Smooth muscle cell (in vitro differentiated cells): ENCODE measurements around the gene PDE6H. TPM values are rescaled to one million over a fixed set of nuclear protein-coding genes. Genes with fewer than 3 reads are reported as not detected.

ENCODE experiments used
- DNase-seq: peaks from one replicate; lab custom pipeline; 2025; ENCODE audit not compliant: unreplicated experiment; lab: John Stamatoyannopoulos, UW
- H2AFZ ChIP-seq: fragments of 200-600 bp; sonication (generic); 2 replicates; pipeline ENCODE4 v1.6.0; 2016; ENCODE audit warnings: antibody characterized with exemption, low read depth, mild to moderate bottlenecking
- H3F3A ChIP-seq: fragments of 200-600 bp; sonication (generic); 2 replicates; pipeline ENCODE4 v1.6.0; 2017; ENCODE audit warnings: antibody characterized with exemption, low read depth
- H3K27ac ChIP-seq: fragments of 200-600 bp; sonication (generic); 2 replicates; pipeline ENCODE4 v1.5.1; 2016; ENCODE audit warnings: low read depth, mild to moderate bottlenecking
- H3K27me3 ChIP-seq: fragments of 200-600 bp; sonication (generic); 2 replicates; pipeline ENCODE4 v1.6.1; 2016; ENCODE audit warnings: low read depth, mild to moderate bottlenecking
- H3K36me3 ChIP-seq: fragments of 200-600 bp; sonication (generic); 2 replicates; pipeline ENCODE4 v1.5.1; 2016; ENCODE audit warnings: low read depth
- H3K4me1 ChIP-seq: fragments of 200-600 bp; sonication (generic); 2 replicates; pipeline ENCODE4 v1.5.1; 2016; ENCODE audit warnings: low read depth
- H3K4me2 ChIP-seq: fragments of 200-600 bp; sonication (generic); 2 replicates; pipeline ENCODE4 v1.6.0; 2016; ENCODE audit warnings: mild to moderate bottlenecking
- H3K4me3 ChIP-seq: fragments of 200-600 bp; sonication (generic); 2 replicates; pipeline ENCODE4 v1.5.1; 2016; ENCODE audit warnings: mild to moderate bottlenecking
- H3K79me2 ChIP-seq: fragments of 200-600 bp; sonication (generic); 2 replicates; pipeline ENCODE4 v1.6.0; 2016; ENCODE audit warnings: low read depth, mild to moderate bottlenecking
- H3K9ac ChIP-seq: fragments of 200-600 bp; sonication (generic); 2 replicates; pipeline ENCODE4 v1.6.0; 2016; ENCODE audit warnings: low read depth
- H3K9me3 ChIP-seq: fragments of 200-600 bp; sonication (generic); replicated peaks from 2 replicates; pipeline ENCODE4 v1.5.1; 2016; ENCODE audit warnings: low read depth
- H4K20me1 ChIP-seq: fragments of 200-600 bp; sonication (generic); 2 replicates; pipeline ENCODE4 v1.6.0; 2016; ENCODE audit warnings: low read depth
- whole genome bisulfite sequencing: methylation state at CpG from one replicate; pipeline ENCODE4 v1.1.7; 2016; ENCODE audit warnings: low lambda C conversion rate; 5-methylcytosine and 5-hydroxymethylcytosine counted together
- polyA plus RNA-seq: library from polyadenylated mRNA; unstranded; fragments of >200 nt; fragmentation: Nextera tagmentation; extraction: Ambion mirVana; gene quantifications from 2 replicates; pipeline ENCODE4 v1.2.1, GENCODE V29; 2016
- total RNA-seq: library from RNA; depleted of rRNA; stranded (reverse); fragments of >200 nt; gene quantifications from 2 replicates; pipeline ENCODE4 v1.2.3, GENCODE V29; 2014
- TF ChIP-seq, protein P1 (sequence below): fragments of 200-600 bp; sonication (generic); IDR thresholded peaks from 2 replicates; pipeline ENCODE4 v1.5.1; 2017; ENCODE audit warnings: borderline replicate concordance, mild to moderate bottlenecking, antibody characterized with exemption; ENCODE audit not compliant: insufficient read depth, poor library complexity, severe bottlenecking

Gene PDE6H
- total and polyA plus RNA-seq, 2 experiments from 2014 or later: not detected

GRCh38 chr12:14950421-14950820, 22.4 kb upstream of the PDE6H start:
- peak overlapping the region; percentile 47 for H2AFZ ChIP-seq
- no peaks in the 10 kb centered on the region for H4K20me1 ChIP-seq
- peaks cover 21% of the 10 kb centered on the region for H3F3A ChIP-seq
- no peaks in the 10 kb centered on the region for H3K79me2 ChIP-seq
- H3K4me1 ChIP-seq: peaks cover 27% of the 10 kb centered on the region
- DNase-seq: no peak
- H3K9me3 ChIP-seq: no peaks in the 10 kb centered on the region
- no peaks in the 10 kb centered on the region for H3K36me3 ChIP-seq
- peak overlapping the region; percentile 70 for H3K4me2 ChIP-seq
- H3K4me3 ChIP-seq: no peak overlapping the region
- WGBS: 15% methylated on average over 4 of the region's 4 CpGs
- peak overlapping the region; percentile 82 for H3K9ac ChIP-seq
- H3K27ac ChIP-seq: peak overlapping the region; percentile 98
- H3K27me3 ChIP-seq: no peaks in the 10 kb centered on the region
- TF ChIP-seq, protein P1, sequence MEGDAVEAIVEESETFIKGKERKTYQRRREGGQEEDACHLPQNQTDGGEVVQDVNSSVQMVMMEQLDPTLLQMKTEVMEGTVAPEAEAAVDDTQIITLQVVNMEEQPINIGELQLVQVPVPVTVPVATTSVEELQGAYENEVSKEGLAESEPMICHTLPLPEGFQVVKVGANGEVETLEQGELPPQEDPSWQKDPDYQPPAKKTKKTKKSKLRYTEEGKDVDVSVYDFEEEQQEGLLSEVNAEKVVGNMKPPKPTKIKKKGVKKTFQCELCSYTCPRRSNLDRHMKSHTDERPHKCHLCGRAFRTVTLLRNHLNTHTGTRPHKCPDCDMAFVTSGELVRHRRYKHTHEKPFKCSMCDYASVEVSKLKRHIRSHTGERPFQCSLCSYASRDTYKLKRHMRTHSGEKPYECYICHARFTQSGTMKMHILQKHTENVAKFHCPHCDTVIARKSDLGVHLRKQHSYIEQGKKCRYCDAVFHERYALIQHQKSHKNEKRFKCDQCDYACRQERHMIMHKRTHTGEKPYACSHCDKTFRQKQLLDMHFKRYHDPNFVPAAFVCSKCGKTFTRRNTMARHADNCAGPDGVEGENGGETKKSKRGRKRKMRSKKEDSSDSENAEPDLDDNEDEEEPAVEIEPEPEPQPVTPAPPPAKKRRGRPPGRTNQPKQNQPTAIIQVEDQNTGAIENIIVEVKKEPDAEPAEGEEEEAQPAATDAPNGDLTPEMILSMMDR: no peak

GRCh38 chr12:14950982-14951746, 21.7 kb upstream of the PDE6H start:
- peaks cover 27% of the 10 kb centered on the region for H3K4me1 ChIP-seq
- TF ChIP-seq, protein P1: no peak
- H2AFZ ChIP-seq: peak overlapping the region; percentile 53
- H3K4me3 ChIP-seq: no peak overlapping the region
- H3K4me2 ChIP-seq: peak overlapping the region; percentile 70
- no peaks in the 10 kb centered on the region for H3K79me2 ChIP-seq
- H3K36me3 ChIP-seq: no peaks in the 10 kb centered on the region
- peak overlapping the region; percentile 82 for H3K9ac ChIP-seq
- peak overlapping the region; percentile 98 for H3K27ac ChIP-seq
- H3K27me3 ChIP-seq: no peaks in the 10 kb centered on the region
- H3F3A ChIP-seq: peaks cover 21% of the 10 kb centered on the region
- no peak for DNase-seq
- 27% methylated on average over 6 of the region's 6 CpGs for WGBS
- H3K9me3 ChIP-seq: no peaks in the 10 kb centered on the region
- no peaks in the 10 kb centered on the region for H4K20me1 ChIP-seq

DNA sequence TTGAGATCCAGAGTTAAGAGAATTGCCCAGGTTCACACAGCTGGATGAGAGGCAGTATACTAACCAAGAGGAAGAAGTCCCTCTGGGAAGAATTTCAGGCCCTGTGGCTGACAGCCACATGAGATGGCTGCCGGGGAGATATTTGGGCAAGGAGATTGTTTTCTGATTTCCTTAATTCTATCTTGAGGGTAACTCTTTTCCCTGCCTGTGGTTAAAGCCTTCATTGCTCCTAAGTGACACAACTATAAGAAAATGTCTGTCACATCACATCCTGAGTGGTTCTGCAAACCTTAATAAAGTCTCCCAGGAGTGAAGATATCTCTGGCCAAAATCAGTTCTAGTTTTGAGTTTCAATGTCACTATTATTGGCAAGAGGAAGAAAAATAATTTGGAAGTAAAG, 21.0 kb upstream of the PDE6H start:
- H3K4me1 ChIP-seq: peaks cover 27% of the 10 kb centered on the region
- DNase-seq: no peak
- peak overlapping the region; percentile 98 for H3K27ac ChIP-seq
- WGBS: 19% methylated on average over 1 of the region's 1 CpG
- H3F3A ChIP-seq: peaks cover 21% of the 10 kb centered on the region
- peak overlapping the region; percentile 70 for H3K4me2 ChIP-seq
- H3K9me3 ChIP-seq: no peaks in the 10 kb centered on the region
- H3K9ac ChIP-seq: peak overlapping the region; percentile 82
- TF ChIP-seq, protein P1: no peak
- H4K20me1 ChIP-seq: no peaks in the 10 kb centered on the region
- no peaks in the 10 kb centered on the region for H3K27me3 ChIP-seq
- no peaks in the 10 kb centered on the region for H3K79me2 ChIP-seq
- no peaks in the 10 kb centered on the region for H3K36me3 ChIP-seq
- H3K4me3 ChIP-seq: no peak overlapping the region
- peak overlapping the region; percentile 53 for H2AFZ ChIP-seq
